ENCODE data around the gene OSBPL2.

OSBPL2 gene

DNA sequence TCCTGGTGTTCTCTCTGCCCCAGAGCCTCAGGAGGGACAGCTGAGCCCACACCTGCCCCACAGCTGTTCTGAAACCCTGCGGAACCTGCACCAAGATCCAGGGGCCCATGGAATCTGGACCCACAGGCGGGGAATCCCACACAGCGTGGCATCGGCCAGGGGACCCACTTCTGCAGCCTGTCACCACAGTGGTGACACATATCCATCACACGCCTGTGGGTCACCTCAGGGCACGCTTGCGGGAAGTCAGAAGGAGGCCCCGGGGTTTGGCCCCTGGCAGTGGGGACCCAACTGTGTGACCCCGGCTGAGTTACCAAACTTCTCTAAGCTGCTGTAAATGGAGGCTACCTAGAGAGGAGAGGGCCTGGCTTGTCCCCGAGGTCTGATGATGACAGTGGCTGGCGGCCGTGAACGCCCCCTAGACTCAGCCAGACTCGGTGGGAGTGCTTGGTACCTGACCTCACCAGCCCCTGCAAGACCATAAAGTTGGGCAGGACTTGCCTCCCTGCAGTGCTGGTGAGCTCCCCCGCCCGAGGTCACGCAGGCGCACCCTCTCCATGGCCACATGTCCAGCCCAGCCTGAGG is 16.0 kb upstream of the OSBPL2 start:
- no peak for DNase-seq (ENCODE audit: low spot score)

DNA sequence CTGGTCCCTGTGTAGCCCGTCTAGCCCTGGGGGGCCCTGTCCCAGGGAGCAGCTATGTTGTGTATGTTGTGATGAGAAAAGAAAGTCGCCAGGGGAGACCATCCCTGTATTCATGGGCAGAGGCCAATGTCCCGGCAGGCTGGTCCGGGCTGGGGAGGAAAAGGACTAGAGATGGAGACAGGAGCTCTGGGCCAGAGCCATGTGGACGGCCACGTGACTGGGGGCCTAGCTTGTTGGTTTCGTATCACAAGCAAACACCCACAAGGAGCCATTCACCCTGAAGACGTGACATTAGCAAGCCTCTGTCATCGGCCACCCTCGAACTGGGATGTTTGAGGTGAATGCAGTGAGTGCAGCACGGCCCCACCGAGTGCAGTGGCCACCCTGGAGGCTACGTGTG is 15.3 kb upstream of the OSBPL2 start:
- DNase-seq (ENCODE audit: low spot score): no peak

DNA sequence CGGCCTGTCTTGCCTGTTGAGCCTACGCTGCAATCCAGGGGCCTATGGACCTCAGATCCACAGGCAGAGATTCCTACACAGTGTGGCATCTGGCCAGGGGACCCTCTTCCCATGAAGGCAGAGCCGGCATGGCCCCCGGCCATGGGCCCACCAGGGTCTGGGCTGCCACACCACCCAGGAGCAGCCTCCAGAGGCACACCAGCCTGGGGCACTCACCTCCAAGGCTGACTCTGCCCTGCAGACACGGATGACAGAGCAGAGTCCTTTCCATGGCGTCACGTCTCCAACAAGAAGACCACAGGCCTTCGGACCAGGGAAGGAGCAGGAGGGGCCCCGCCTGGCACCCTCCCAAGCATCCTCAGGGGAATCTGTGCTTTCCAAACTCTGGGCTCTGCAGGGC is 14.8 kb upstream of the OSBPL2 start:
- no peak for DNase-seq (ENCODE audit: low spot score)

DNA sequence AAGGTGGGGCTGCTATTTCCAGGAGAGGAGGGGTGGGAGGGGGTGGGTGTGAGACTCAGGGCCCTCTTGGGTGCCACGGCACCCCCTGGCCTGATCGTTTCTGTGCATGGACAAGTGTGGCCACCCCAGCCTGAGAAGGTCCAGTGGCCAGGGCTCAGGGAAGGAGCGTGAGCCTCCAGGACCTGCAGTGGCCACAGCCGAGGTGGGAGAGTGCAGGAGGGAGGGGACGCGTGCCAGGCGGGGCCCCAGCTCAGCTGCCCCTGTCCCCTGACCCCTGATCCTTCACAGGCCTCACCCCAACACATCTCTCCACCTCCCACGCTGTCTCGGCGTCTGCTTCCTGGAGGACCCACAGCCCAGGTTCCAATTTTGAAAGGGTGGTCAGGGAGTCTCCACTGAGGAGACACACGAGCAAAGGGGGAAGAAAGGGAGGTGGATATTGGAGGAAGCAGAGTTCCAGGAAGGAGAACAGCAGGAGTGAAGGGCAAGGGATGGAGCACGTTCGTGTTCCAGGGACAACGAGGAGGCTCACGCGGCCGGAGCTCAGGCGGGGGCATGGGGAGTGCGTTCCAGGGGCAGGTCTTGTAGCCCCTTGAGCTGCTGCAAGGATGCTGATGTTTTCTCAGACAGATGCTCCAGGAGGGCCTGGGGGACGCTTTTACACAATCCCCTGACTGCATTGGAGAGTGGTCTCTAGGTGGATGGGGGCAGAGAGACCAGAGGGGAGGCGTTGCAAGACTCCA is 14.0 kb upstream of the OSBPL2 start:
- DNase-seq (ENCODE audit: low spot score): no peak

DNA sequence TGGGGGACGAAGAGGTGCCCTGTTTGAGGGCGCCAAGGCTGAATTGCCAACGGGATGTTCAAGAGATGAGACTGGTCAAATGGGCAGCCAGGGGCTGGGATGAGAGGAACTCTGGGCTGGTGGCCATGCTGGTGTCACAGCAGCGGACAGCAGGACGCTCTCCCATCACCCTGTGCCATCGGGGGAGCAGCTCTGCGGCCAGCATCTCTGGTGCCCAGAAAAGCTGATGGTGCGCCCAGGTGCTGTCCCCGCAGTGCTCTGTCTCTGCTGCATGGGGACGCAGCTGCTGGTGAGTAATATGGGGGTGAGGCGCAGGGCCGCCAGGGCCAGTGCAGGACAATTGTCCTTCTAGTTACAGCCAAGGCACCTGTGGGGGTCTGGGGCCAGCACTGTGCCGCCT is 13.3 kb upstream of the OSBPL2 start:
- no peak for DNase-seq (ENCODE audit: low spot score)

DNA sequence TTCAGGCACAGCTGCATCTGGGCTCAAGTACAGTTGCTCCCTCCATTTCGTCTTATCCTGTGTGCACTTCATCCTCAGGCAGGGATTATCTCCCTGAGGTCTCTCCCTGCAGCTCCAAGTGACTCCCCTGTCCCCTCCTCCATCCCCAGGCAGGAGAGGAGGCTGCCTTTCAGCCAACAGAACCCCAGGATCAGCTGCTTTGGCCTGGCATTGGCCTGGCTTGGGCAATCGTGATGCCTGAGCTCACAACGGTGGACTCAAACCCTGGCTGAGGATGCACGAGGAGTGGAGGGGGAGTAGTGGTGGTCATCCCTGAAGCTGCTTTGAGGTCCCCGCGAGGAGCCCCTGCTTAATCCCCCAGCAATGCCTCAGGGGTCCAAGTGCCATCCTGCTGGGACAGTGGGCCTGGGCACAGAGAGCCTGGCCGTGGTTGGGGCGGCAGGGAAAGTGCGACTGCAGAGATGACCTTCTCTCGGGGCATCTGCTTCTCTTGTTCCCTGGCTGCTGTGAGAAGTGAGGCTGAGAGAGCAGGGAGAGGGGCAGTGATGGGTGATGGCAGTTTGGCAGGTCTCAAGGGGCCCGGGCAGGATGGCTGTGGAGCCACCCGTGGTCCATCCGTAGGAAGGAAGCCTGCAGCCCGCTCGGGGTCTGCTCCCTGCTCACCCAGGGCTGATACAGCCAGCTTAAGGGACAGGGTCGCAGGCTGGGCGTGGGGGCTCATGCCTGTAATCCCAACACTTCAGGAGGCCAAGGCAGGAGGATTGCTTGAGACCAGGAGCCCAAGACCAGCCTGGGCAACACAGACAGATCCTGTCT is 12.3 kb upstream of the OSBPL2 start:
- DNase-seq (ENCODE audit: low spot score): no peak

DNA sequence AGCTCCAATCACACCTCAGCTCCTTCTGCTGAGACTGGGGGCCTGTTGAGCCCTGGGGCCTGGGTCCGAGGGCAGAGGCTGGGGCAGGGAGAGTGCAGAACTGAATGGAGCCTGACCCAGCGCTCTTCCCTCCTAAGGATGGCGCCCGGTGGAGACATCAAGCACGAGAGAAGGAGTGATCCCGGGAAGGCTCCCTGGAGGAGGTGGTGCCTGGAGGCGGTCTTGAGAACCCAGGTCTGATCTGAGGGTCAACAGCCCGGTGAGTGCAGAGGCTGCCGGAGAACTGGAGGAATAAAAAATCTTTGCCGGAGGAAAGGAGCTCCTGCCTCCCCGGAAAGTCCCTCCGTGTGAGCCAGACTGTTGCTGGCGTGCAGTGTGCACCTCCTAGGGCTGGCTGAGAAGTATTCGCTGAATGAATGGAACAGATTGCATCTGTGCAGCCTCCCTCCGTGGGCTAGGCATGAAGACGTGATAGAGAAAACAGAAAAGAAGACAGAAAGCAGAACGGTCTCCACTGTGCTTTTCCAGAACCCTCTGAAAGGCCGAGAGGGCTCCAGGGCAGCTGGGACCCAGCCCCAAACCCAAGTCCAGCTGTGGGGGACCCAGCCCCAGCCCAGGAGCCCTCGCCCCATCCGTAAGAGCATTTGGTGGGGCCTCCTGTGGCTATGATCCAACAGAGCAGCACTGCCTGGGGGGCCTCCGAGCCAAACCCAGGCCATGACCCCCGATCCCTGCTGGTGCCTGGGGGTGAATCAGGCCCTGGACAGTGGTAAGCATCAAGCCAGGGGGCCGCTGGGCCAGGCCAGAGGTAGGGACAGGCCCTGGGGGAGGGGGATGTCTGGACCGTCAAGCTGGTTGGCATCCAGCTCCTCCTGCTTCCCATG is 11.4 kb upstream of the OSBPL2 start:
- no peak for DNase-seq (ENCODE audit: low spot score)

DNA sequence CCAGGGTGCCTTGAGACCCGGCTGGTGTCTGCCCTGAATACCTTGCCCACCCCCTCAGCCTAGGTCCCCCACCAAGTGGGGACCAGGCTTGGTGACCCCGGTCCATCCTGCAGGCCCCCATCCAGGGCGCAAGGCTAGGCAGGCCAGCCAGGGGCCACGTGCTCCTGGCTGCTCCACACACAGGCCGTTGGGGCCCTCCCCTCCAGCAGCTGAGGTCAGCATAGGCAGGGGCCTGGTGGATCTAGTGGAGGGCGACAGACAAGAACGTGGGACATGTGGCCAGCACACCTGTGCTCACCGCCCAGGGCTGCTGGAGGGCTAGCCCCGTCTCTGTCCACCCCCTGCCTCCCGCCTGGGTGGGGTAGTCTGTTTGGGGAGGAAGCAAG is 10.7 kb upstream of the OSBPL2 start:
- no peak for DNase-seq (ENCODE audit: low spot score)

DNA sequence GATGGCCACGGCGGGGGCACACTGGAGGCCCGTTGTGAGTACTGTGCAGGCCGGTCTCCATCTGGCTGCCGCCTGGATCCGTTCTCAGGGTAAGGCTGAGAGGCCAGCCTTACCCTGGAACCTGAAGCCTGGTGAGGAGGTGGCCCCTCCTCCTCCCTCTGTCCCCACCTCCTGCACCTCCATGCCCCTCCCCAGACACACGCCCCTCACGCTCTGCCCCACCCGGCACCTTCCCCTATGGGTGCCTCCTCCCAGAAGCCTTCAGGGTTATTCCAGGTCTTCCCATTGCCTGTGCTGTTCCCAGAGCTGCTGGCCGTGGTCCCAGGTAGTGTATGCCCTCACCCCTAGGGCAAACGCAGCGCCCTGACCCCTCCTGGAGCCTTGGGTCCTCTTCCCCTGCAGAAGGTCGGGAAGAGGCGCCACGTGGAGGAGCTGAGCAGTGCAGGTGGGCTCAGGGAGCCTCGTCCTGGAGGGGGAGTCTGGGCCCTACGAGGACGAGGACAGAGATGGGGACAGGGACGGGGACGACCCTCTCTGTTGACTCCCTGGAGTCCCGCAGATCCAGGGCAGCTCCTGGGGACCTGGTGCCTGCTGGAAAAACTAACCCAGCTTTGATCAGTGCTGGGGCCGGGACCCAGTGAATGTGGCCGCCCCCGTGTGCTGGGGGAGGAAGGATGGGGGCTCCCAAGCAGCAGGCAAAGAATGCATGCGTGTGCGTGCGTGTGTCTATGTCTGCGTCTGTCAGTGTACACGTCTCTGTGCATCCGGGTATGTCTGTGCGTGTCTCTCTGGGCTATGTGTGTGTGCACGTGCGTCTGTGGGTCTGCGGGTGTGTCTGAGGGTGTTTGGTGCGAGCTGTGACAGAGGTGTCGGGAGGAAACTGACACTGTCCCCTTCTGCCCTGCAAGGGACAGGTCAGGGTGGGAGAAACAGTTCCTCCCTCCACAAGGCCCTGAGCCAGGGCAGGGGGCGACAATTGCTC is 10.1 kb upstream of the OSBPL2 start:
- no peak for DNase-seq (ENCODE audit: low spot score)

DNA sequence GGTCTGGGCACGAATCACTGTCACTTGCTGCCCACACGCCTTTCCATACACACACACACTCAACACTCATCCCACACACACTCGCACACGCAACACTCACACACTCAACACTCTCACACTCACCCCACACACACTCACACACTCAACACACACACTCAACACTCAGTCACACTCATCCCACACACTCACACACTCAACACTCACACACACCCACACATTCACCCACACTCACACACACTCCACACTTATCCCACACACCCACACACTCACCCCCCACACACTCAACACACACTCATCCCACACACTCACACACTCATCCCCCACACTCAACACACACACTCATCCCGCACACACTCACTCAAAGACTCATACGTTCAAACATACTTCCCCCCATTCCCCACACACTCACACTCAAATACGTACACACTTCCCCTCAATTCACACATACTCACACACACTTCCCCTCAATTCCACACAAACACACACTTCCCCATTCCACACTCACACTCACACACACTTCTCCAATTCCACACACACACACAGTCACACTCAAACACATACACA is 9.3 kb upstream of the OSBPL2 start:
- DNase-seq (ENCODE audit: low spot score): no peak

DNA sequence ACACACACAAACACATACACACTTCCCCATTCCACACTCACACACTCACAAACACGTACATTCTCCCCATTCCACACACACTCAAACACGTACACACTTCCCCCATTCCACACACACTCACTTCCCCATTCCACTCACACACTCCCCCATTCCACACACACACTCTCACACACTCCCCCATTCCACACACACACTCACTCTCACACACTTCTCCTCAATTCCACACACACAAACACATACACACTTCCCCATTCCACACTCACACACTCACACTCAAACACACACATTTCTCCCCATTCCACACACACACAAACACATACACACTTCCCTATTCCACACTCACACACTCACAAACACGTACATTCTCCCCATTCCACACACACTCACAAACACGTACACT is 8.7 kb upstream of the OSBPL2 start:
- DNase-seq (ENCODE audit: low spot score): no peak

DNA sequence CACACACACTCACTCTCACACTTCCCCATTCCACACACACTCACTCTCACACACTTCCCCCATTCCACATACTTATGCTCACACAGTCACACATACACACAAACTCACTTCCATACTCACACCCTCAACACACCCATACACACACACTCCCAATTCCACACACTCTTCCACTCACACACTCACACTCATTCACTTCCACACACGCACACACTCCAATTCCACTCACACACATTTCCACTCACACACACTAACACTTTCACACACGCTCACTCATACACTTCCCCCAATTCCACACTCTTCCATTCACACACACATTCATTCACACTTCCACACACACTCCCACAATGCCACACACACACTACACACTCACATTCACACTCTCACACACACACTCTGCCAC is 8.0 kb upstream of the OSBPL2 start:
- no peak for DNase-seq (ENCODE audit: low spot score)

DNA sequence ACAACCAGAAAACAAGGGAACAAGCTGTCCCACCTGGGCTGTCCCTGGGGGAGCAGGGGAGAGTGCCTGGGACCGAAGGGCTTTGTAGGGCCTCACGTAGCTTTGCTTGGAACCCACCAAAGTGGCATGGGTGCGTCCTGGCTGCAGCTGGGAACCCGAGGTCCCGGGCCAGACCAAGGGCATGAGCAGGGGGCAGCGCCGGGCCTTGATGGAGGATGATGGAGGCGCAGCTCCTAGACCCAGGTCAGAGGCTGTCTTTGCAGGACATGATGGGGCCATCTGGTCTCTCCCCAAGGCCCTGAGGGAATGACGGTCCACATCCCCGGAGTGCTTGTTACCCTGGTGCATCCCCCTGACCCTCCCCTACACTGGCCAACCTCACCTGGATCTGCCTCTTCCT is 7.6 kb upstream of the OSBPL2 start:
- no peak for DNase-seq (ENCODE audit: low spot score)

DNA sequence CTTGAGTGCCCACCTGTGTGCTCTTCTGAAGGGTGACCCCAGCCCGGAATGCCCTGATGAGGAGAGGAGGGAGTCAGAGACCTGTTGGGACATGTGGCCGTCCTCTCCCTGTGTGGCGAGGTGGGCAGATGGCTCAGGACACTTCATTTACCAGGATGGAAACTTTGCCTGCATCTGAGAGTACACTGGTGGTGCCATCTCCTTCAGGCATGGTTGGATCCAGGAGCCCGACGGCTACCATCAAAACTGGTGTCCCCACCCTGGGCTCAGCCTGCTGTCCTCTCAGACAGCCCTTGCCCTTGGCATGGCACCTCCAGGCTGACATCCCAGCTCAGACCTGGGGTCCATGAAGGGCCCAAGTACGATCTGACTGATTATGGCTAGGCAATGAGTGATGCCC is 7.0 kb upstream of the OSBPL2 start:
- no peak for DNase-seq (ENCODE audit: low spot score)

DNA sequence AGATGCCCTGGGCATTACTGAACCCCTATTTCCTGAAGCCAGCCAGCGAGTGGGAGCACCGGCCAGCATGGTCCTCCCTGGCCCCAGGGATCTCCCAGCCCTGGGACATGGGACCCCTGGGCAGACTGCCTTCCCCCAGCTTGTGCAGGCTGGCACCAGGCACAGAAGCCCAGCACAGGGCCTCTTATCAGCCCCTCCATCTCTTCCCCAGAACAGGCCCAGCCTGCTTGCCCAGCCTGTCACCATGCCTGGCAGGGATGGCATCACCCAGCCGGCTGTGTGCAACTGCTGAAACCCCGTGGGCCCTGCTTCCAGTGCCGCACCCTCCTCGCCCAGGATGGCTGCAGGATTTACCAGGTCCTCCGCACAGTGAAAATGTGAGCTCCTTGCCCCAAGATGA is 6.1 kb upstream of the OSBPL2 start:
- DNase-seq (ENCODE audit: low spot score): no peak

DNA sequence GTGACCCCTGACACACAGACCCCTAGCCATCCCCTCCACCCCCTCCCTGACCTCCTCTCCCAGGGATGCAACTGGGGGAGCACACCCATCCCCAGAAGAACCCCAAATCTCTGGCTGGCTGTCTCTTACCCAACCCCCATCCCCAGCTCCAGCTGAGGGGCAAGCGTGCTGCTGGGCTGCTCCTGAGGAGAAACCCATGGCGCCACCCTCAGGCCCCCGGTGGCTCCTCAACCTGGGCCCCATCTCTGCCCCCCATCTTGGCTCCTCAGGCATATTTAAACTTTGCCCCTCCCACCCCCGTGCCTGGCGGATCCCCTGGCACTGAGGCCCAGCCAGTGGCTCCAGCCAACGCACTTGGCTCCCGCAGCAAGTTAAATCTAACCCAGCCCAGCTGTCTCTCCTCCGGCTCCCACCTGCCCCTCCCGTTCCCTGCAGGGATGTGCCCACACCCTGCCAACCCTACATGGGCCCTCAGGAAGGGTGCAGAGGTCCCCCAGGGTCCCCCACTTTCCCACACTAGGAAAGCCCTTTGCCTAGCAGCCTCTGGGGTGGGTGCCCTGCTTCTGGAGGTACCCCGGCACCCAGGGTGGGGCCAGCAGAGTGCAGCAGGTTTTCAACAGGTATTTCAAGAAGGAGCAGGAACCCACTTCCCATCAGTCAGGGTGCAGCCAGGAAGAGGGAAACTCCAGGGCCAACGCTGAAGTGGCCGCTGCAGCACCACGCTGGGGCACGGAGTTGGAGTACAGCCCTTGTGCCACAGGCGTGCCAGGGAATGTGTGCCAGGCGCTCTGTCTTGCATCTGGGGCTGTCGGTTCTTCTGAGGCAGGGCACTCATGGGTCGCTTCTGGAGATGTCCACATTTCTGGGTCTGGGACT is 5.3 kb upstream of the OSBPL2 start:
- DNase-seq (ENCODE audit: low spot score): no peak

DNA sequence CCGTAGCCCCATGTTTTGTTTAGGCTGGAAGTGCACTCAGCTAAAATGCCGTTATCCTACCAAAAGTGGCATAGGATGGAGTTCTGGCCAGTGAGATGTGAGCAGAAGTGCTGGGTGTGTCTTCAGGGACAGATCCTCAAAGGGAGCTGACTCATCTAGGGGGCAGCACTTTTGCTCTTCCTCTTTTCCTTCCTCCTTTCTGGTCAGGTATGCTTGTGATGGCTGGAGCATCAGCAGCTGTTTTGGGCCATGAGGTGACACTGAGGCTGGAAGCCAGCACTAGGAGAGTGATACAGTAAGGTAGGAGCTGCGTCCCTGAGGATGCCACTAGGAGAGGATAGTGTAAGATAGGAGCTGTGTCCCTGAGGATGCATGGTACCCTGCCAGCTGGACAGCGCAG is 4.6 kb upstream of the OSBPL2 start:
- no peak for DNase-seq (ENCODE audit: low spot score)

DNA sequence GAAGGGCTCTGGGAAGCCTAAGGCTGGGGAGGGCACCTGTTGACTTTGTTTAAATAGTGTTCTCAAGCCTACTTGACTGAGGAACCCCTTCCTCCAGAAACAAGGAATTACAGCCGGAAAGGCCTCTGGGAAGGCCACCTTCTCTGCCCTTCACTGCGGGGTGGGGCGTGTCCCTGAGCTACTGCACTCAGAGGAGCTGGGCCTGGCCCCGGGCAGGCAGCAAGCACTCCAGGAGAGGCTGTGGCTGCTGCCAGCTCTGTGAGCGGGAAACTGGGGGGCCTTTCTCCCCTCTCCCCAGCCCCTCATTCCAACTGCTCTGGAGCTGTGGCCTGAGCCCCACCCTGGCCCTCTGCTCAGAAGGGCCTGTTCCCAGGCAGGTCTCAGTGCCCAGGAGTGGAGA is 4.0 kb upstream of the OSBPL2 start:
- no peak for DNase-seq (ENCODE audit: low spot score)

DNA sequence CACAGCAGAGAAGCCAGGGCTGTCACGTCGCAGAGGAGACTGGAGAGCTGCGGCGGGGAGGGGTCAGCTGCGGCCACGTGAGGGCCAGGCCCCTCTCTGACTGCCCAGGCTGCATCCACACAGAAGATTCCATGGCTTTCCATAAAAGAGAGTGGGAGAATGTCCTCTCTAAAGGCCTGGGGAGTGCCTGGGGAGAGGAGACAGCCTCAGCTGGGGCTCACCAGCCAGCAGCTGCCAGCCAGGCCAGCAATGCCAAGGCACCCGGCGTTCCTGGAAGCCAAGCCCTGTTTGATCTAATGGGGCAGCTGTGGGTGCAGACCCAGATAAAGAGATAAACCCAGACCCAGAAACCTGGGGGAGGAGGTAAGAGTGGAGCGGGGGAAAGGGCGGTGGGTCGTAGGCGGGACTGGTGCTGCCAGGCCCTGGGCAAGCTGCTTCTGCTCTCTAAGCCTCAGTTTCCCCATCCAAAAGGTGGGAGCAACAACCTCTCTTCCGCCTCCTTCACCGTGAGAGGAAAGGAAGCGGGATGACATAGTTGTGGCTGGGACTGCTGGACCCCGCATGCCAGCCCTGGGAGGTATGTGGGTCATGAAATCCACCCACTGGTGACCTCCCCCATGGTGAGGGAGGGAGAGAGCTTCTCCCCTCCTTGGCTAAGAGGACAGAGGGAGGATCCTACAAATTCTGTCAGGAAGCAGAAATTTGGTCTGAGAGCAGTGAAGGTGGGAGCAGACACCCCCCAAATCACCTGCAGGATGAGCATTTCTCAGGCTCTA is 3.1 kb upstream of the OSBPL2 start:
- no peak for DNase-seq (ENCODE audit: low spot score)

Measured in D341Med (cell line).